NCI-H2196 treated with DMSO at 0.1 percent for 48 hours (cell line): ENCODE data around the gene MRPS26.
"Not testable (repeated sequence)": the region's sequence is repeated elsewhere in the genome, so short reads cannot be mapped to it uniquely, and the experiment has no call there.

Experiments
- DNase-seq: peaks from one replicate; lab custom pipeline; 2025; ENCODE audit not compliant: unreplicated experiment; lab: John Stamatoyannopoulos, UW

Gene MRPS26

GRCh38 chr20:3072530-3073250 is 26.8 kb downstream of the MRPS26 start:
- no peak for DNase-seq

- DNase-seq: not testable (repeated sequence)
Observed at GRCh38 chr20:3073251-3073643, 27.4 kb downstream of the MRPS26 start.

- no peak for DNase-seq
Observed at GRCh38 chr20:3074812-3075211, 29.0 kb downstream of the MRPS26 start.

GRCh38 chr20:3075315-3075714 is 29.5 kb downstream of the MRPS26 start:
- not testable (repeated sequence) for DNase-seq

GRCh38 chr20:3077618-3078134 is 31.8 kb downstream of the MRPS26 start:
- DNase-seq: no peak

- no peak for DNase-seq
Observed at GRCh38 chr20:3080939-3081388, 35.1 kb downstream of the MRPS26 start.

- DNase-seq: no peak
Observed at GRCh38 chr20:3081641-3082040, 35.8 kb downstream of the MRPS26 start.

- DNase-seq: no peak
Observed at GRCh38 chr20:3082306-3082951, 36.6 kb downstream of the MRPS26 start.

GRCh38 chr20:3082955-3083952 is 37.4 kb downstream of the MRPS26 start:
- DNase-seq: no peak

GRCh38 chr20:3084283-3084985 is 38.6 kb downstream of the MRPS26 start, which contains the start of gene AVP:
AVP (minus strand) TSS chr20:3084724; CDS start chr20:3084674, 50 bp downstream.
- no peak for DNase-seq

GRCh38 chr20:3084986-3085360 is 39.1 kb downstream of the MRPS26 start:
- no peak for DNase-seq

GRCh38 chr20:3085571-3086072 is 39.8 kb downstream of the MRPS26 start:
- no peak for DNase-seq

GRCh38 chr20:3088031-3088430 is 42.2 kb downstream of the MRPS26 start:
- DNase-seq: no peak

GRCh38 chr20:3090565-3090964 is 44.7 kb downstream of the MRPS26 start:
- no peak for DNase-seq

- DNase-seq: no peak
Observed at GRCh38 chr20:3092611-3093379, 46.9 kb downstream of the MRPS26 start.

GRCh38 chr20:3093861-3094361 is 48.1 kb downstream of the MRPS26 start:
- no peak for DNase-seq

- no peak for DNase-seq
Observed at GRCh38 chr20:3094848-3095629, 49.2 kb downstream of the MRPS26 start.
